GM12891 (cell line): ENCODE measurements around the gene SATB2.

Experiments
- PAX5 ChIP-seq: IDR thresholded peaks from 2 replicates; pipeline ENCODE4 v1.6.1; 2011; ENCODE audit warnings: low read length, moderate library complexity, mild to moderate bottlenecking; ENCODE audit not compliant: insufficient read depth, severe bottlenecking
- POLR2A ChIP-seq: IDR thresholded peaks from 2 replicates; pipeline ENCODE4 v1.6.1; 2011; ENCODE audit warnings: low read depth, low read length, control low read depth
- TAF1 ChIP-seq: IDR thresholded peaks from 2 replicates; pipeline ENCODE4 v1.6.1; 2011; ENCODE audit warnings: low read depth, low read length, control low read depth

- no peak for TF ChIP-seq TAF1
- no peak for TF ChIP-seq POLR2A
- TF ChIP-seq PAX5 = no peak
These were observed 23.2 kb upstream of the SATB2 start for GRCh38 chr2:199480966-199481365.
